Esophagus muscularis mucosa (tissue), 3 donors: ENCODE results near the gene MYD88.

Experiments used
- POLR2A ChIP-seq: fragments of 450-650 bp; IDR thresholded peaks from one replicate; pipeline ENCODE4 v1.6.1; 2017; ENCODE audit warnings: antibody characterized with exemption, moderate library complexity, mild to moderate bottlenecking, low read depth
- POLR2AphosphoS5 ChIP-seq, 2 donors: sonication (generic); formaldehyde crosslinking; IDR thresholded peaks; one replicate each; pipeline ENCODE4 v1.6.1; 2017; ENCODE audit warnings: antibody characterized with exemption in 2 of 2
- TF ChIP-seq, protein P1 (sequence below), 3 experiments: fragments of 200-600 bp in 2 of 3; fragments of 450-650 bp in 1 of 3; sonication (generic) in 2 of 3; IDR thresholded peaks; one replicate each; pipeline ENCODE4 v1.5.1; 2017 to 2019; ENCODE audit warnings: antibody characterized with exemption in 3 of 3, mild to moderate bottlenecking in 2 of 3, moderate library complexity in 1 of 3

DNA sequence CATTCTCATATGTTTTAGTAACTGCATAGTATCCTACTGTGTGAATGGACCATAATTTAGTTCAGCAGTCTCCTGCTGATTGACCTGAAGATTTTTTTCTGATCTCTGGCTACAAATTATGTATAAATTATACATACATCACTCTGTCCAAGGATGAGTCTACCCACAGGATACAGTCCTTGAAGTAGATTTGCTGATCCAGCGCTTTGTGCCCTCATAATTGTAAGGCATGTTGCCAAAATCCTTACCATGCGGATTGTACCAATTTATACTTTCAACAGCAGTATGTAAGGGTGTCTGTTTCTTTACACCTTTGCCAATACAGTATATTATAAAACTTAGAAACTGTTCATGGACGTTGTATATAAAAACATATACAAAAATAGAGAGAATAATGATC lies 48.0 kb upstream of the MYD88 start:
- TF ChIP-seq POLR2A (no peak), POLR2AphosphoS5 (IDR thresholded peaks at IDR 0.05) (no peak)
- TF ChIP-seq, protein P1, sequence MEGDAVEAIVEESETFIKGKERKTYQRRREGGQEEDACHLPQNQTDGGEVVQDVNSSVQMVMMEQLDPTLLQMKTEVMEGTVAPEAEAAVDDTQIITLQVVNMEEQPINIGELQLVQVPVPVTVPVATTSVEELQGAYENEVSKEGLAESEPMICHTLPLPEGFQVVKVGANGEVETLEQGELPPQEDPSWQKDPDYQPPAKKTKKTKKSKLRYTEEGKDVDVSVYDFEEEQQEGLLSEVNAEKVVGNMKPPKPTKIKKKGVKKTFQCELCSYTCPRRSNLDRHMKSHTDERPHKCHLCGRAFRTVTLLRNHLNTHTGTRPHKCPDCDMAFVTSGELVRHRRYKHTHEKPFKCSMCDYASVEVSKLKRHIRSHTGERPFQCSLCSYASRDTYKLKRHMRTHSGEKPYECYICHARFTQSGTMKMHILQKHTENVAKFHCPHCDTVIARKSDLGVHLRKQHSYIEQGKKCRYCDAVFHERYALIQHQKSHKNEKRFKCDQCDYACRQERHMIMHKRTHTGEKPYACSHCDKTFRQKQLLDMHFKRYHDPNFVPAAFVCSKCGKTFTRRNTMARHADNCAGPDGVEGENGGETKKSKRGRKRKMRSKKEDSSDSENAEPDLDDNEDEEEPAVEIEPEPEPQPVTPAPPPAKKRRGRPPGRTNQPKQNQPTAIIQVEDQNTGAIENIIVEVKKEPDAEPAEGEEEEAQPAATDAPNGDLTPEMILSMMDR (IDR thresholded peaks at IDR 0.05), result no peak
